ENCODE measurements around the gene IQCE.
A peak's percentile ranks its signal among the peaks of the same experiment; 100 is the strongest.

Gene IQCE

DNA sequence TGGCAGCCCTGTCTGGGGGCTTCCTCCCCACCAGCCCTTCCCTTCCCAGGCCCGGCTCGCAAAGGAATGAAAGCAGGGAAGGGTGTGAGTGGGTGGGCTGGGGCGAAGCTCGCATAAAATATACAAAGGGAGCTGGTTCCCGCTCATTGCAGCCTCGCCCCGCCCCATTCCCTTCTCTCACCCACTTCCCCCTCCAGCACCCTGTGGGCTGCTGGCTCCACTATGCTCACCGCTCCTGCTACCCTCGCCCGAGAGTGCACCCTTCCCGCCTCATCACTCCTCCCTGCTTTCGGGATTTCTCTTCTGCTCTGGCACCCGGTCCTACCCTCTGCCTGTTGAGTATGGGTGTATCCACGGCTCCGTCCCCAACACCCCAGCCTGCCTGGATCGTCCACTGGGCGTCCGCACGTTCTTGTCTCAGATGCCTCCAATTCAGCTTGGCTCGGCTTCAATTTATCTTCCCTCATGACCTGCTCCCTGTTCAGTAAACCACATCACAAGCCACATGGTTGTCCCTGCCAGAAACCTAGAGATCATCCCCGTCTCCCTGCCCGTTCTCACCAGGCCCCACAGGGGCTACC, 58.6 kb downstream of the IQCE start:
- no peak for DNase-seq

DNA sequence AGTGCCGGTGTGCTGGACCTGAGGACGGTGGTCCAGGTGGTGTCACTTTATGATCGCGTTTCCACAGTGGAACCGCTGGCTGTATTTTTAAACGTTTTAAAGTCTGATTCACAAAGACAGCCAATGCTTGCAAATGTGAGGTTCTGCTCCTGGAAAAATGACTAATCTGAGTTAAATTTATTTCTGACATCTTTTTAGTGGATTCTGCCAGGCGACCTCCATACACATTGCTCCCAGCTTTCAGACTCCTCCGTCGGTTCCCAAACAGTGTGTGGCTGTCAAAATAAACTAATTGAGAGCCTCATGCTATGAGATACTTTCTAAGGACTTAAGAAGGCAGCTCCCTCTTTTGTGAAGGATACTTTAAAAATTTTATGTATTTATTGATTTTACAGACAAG, 60.3 kb downstream of the IQCE start:
- no peak for DNase-seq

DNA sequence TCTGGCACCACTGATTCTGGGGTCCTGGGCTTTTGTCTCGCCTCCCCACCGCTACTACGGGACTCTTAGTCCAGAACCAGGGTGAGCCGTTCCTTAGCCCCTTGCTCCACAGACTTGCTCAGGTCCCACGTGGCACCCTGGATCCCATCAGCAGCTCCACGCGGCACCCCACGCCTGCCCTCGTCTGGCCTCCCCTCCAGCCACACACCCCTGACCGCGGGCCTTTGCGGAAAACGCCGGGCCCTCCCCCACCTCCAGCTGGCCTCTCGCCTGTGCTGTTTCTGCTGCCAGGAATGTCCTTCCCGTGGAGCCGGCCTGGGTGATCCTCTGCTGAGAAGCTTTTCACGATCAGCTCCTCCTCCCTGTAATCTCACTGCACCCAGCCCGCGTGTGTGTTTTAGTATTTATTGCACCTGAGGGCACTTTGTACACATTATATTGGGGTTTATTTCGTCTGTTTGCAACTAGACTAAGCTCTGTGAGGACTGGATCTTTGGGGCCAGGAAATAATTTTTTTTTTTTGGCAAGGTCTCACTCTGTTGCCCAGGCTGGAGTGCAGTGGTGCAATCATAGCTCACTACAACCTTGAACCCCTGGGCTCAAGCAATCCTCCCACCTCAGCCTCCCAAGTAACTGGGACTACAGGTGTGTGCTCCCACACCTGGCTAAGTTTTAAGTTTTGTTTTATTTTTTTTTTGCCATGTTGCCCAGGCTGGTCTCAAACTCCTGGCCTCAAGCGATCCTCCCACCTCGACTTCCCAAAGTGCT, 62.5 kb downstream of the IQCE start:
- DNase-seq, result no peak

GRCh38 chr7:2621948-2622640, 63.3 kb downstream of the IQCE start:
- DNase-seq, result no peak

DNA sequence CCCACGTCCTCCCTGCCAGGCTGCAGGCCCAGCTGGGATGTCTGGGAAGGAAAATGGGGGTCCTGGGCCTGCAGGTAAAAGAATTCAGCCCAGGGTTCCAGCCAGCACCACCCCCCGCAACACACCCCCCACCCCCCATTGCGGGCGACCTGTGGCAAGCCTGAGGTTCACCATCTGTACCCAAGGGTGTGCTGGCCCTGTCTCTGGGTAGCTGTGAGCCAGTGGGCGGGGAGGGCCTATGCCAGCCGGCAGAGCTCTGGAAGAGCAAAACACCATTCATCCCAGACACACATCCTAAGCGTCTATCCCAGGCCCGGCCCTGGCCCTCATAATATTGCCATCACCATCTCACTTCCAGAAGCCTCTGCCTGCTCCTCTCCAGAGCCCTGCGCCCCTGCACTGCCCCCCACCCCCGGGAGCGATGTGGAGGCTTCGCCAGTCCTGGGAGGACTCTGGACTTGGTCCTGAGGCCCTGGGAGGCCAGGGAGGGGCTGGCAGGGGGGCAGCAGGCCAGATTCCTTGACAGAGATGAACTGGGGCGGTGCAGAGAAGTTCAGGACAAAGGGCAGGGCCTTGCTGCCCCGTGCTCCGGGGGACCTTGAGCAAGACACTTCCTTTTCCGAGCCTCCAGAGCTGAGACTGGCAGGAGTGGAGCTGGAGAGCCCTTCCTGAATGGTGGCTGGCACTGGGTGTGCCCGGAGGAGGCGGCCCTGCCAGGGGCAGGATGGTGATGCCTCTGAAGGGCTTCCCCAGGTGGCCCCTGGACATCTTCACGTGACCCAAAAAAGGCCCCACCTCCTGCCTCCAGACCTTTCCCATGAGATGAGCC, 64.3 kb downstream of the IQCE start:
- no peak for DNase-seq

GRCh38 chr7:2623698-2624014, 64.9 kb downstream of the IQCE start:
- no peak for DNase-seq

- no peak for DNase-seq
Measured at GRCh38 chr7:2624293-2624886, 65.6 kb downstream of the IQCE start.

DNA sequence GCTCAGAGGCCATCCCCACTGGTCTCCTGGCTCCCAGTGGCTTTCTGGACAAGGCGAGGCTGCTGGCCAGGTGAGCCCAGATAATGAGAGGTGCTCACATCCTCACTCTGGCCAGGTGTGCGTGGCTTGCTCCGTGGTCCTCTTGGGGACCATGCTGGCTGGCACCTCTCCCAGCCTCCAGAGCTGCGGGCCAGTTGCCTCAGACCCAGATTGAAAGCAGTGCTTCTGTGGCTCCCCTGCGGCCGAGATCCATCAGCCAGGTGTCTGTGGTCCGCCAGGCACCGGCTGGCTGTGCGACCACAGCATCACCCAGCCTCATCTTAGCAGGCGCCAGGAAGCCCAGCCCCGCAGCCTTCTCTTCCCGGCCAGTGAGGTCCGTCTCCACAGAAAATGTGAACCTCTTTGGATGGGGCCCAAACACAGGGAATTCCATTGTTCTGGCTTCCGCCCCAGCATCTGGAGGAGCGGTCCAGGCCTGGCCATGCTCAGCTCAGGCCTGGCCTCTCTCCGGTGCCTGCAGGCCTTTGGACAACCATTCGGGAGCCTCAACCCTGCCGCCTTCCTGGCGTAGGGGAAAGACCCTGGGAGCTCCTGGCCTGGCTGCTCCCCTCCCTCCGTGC, 67.8 kb downstream of the IQCE start:
- DNase-seq, result no peak

DNA sequence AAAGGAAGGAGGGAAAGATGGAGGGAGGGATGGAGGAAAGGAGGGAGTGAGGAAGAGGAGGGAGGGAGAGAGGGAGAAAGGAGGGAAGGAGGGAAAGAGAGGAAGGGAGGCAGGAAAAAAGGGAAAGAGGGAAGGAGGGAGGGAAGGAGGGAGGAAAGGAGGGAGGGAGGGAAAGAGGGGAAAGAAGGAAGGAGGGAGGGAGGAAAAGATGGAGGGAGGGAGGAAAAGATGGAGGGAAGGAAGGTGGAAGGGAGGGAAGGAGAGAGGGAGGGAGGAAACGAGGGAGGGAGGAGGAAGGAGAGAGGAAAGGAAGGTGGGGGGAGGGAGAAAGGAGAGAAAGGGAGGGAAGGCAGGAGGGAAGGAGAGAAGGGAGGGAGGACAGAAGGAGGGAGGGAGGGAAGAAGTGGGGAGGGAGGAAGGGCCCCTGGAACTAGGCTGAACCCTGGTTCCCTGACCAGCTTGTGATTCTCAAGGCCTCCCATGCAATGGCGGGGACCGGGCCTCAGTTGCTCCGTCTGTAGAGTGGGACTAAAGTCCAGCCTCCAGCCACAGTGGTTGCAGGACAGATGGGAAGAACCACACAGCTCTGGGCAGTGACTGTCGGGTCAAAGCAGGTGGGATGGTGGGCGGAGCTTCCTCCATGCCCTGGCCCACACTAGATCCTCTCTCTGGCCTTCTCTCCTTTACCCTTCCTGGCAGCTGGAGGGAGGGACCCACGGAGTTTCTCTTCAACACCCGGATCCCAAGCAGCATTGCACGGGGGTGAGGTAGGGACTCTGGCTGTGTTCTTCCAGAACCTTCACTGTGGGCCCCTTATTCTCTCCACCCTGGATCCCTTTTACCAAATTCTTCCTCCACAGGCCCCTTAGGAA, 68.7 kb downstream of the IQCE start:
- no peak for DNase-seq

DNA sequence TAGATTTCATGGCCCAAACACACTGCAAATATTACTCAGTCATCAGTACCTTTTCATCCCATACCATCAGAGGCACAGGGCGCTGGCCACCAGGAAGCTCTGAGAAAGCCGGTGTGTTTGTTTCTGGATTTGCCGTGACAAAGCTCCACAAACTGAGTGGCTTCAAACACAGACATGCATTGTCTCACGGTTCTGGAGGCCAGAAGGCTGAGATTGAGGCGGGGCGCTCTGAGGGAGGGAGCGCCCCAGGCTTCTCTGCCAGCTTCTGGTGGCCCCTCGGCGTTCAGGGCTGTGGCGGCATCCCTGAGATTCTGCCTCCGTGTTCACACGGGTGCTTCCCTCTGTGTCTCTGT, 69.3 kb downstream of the IQCE start:
- DNase-seq, result no peak

DNA sequence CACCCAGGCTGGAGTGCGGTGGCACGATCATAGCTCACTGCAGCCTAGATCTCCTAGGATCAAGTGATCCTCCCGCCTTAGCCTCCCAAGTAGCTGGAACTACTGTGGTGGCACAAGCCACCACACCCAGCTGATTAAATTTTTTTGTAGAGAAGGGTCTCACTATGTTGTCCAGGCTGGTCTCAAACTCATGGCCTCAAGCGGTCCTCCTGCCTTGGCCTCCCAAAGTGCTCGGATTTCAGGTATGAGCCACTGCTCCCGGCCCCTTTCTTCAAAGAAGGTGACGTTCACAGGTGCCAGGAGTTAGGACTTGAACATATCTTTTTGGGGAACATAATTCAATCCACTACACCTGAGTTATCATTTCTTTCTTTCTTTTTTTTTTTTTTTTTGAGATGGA, 70.1 kb downstream of the IQCE start:
- DNase-seq, result no peak

DNA sequence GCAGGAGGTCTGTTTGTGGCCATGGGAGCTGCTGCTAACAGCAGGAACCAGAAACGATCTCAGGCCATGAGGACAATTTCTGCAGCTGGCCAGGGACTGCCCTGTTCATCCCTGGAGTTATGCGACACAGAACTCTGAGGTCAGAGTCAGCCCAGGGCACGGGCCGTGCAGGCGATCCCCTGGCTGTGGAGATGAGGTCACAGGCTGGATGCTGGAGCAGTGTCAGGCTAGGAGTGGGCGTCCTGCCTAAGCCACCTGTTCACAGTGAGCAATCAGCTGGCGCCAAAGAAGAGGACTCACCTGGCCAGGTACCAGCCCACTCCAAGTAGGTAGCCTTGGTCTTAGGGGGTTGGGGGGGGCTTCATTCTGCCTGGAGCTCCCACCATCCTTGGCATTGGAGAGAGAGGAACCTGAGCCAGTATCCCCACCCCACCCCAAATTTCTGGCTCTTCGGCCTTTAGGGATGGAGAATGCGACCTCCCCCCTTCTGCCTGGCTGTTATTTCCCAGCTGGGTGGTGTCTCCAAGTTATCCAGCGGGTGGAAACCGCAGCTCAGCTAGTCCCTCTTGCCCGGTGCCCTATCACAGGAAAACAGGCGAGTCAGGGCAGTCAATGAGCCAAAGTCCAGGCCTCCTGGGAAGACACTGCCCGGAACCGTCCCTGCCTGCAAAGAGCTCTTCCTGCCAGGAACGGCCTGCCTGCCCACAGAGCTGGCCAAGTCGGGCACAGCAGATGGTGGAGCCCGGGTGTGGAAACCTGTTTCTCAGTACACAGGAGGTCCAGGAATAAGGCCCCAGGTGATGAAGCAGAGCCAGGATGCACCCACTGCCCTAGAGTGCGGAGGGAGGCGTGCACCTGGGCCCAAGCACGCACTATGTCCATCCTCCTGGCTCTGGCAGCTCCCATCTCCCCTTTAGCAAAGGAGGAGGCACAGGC, 71.2 kb downstream of the IQCE start:
- DNase-seq, result no peak

GRCh38 chr7:2631946-2632732, 73.4 kb downstream of the IQCE start, which contains the start of gene TTYH3:
Gene TTYH3, plus strand, starts transcription at chr7:2631986. Its CDS starts 170 bp downstream, at chr7:2632156.
- DNase-seq, result no peak

- DNase-seq, result peak; percentile 16
Measured at GRCh38 chr7:2632733-2633537, 74.2 kb downstream of the IQCE start.

- DNase-seq, result no peak
Measured at GRCh38 chr7:2633538-2634266, 74.9 kb downstream of the IQCE start.

DNA sequence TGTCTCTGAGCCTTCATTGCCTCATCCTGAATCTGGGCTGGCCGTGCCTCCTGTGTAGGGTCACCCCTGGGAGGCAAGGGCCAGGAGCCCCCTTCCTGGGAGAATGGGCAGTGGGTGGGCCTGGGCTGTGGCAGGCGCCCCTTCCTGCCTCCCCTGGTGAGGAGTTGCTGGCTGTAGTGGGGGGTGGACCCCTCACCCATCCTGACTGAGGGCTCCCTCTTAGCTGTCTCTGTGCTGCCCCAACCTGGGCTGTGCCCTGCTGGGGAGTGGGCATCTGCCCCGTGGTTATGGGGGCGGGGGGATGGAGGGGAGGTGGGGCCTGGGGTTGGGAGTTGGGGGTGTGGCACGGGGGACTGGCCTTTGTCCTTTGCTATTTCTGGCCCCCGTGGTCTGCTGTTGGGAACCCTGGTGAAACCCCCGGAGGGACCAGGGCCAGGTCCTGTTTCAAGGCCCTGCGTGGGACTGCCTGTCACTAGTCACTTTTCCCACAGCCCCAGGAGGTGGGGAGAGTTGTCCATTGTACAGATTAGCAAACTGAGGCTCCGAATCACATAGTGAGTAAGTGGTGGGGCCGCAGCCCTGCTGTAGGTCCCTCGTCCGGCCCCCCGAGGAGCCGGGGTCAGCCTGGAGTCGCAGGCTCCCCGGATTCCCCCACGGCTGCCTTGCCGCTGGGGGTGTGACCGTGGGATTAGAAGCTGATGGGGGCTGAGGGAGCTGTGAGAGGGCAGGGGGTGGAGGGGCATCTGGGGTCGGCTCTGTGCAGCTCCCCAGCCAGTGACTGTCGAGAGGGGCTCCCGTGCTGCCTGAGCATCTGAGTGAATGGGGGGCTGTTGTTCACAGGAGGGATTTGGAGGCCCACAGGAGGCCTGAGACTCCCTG, 75.7 kb downstream of the IQCE start:
- DNase-seq, result no peak

DNA sequence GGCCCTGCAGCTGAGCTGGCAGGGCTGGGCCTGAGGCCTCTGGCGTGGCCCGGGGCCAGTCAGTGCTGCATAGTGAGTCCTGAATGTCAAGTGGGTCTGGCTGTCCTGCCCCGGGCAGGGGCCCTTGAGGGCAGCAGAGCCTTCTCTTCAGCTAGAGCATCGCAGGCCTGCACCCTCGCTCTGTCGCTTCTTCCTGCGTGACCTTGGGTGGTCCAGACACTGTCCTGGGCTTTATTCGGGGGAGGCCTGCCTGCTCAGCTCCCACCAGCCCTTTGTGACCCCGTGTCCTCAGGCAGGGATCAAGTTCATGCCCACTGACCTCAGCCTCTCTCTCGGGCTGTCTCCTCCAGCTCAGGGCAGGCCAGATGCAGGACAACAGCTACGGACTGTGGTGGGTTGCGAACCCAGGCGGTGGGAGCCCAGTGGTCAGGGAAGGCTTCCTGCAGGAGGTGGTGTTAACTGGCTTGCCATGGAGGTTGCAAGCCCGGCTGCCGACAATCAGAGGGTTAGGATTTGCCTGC, 76.4 kb downstream of the IQCE start:
- no peak for DNase-seq
